GM12878 (cell line): Measurements from ENCODE around the gene NPTX1. TPM values are rescaled to one million over a fixed set of nuclear protein-coding genes. Genes with fewer than 3 reads are reported as not detected.

ENCODE experiments used
- ATAC-seq: fragments of 200-7000 bp; cut with Tn5 transposase; 3 replicates; pipeline ENCODE4 v1.9.1; 2020; ENCODE audit warnings: mild to moderate bottlenecking, moderate library complexity
- BruUV-seq: library from RNA; stranded (reverse); fragments of 400-500 nt; replicated peaks from 2 replicates; lab custom pipeline; 2021; lab: Mats Ljungman, UMichigan
- CTCF ChIA-PET: fragments of 300-600 bp; sonication (Branson Sonifier 250); formaldehyde crosslinking; extraction: SDS; loops from one replicate; lab custom pipeline; 2021; ENCODE audit warnings: inconsistent platforms; lab: Yijun Ruan, JAX
- POLR2A ChIA-PET: fragments of 350-600 bp; formaldehyde crosslinking; extraction: SDS; loops from one replicate; lab custom pipeline; 2021; ENCODE audit warnings: inconsistent platforms; lab: Charles Lee
- RAD21 ChIA-PET: fragments of 300-600 bp; sonication (Branson Sonifier 250); formaldehyde crosslinking; loops from one replicate; lab custom pipeline; 2023; ENCODE audit warnings: antibody characterized with exemption; ENCODE audit not compliant: unreplicated experiment; lab: Charles Lee
- SMC1A ChIA-PET: fragments of 300-600 bp; sonication (Branson Sonifier 250); formaldehyde crosslinking; loops from one replicate; lab custom pipeline; 2023; ENCODE audit not compliant: unreplicated experiment, uncharacterized antibody; lab: Charles Lee
- DNase-seq: peaks from one replicate; pipeline ENCODE4 v3.0.0-alpha.2; 2011; ENCODE audit warnings: low read depth, low spot score
- FAIRE-seq: peaks from 3 replicates; lab custom pipeline; 2011; peaks lifted over from hg19 to GRCh38; lab: Jason Lieb, UNC
- H2AFZ ChIP-seq: 2 replicates; pipeline ENCODE4 v1.6.0; 2011; ENCODE audit warnings: low read depth, low read length, control low read depth; ENCODE audit not compliant: control insufficient read depth
- H3K27ac ChIP-seq: 2 replicates; pipeline ENCODE4 v1.5.1; 2011; ENCODE audit warnings: control low read depth; ENCODE audit not compliant: control insufficient read depth, insufficient read depth
- H3K27me3 ChIP-seq, 2 experiments: replicated peaks in 1 of 2; 2 replicates each; pipeline versions ENCODE4 v1.6.0 to v1.6.1; 2011; ENCODE audit warnings: low read length in 1 of 2; ENCODE audit not compliant: control insufficient read depth in 2 of 2, insufficient read depth in 2 of 2
- H3K36me3 ChIP-seq, 2 experiments: 2 replicates each; pipeline ENCODE4 v1.5.1; 2011; ENCODE audit warnings: low read length in 1 of 2; ENCODE audit not compliant: control insufficient read depth in 2 of 2, insufficient read depth in 2 of 2
- H3K4me1 ChIP-seq: 2 replicates; pipeline ENCODE4 v1.6.1; 2011; ENCODE audit warnings: mild to moderate bottlenecking, low read length, moderate library complexity, mixed read lengths; ENCODE audit not compliant: control insufficient read depth, insufficient read depth
- H3K4me2 ChIP-seq: 2 replicates; pipeline ENCODE4 v1.6.0; 2011; ENCODE audit warnings: control low read depth; ENCODE audit not compliant: control insufficient read depth, insufficient read depth
- H3K4me3 ChIP-seq: fragments of 200-600 bp; sonication (generic); 2 replicates; pipeline ENCODE4 v1.5.1; 2016
- H3K79me2 ChIP-seq: 2 replicates; pipeline ENCODE4 v1.6.0; 2011; ENCODE audit warnings: low read length; ENCODE audit not compliant: control insufficient read depth, insufficient read depth
- H3K9ac ChIP-seq: 2 replicates; pipeline ENCODE4 v1.8.0; 2011; ENCODE audit warnings: low read length, control low read depth, mixed read lengths; ENCODE audit not compliant: control insufficient read depth, insufficient read depth
- H3K9me3 ChIP-seq: replicated peaks from 3 replicates; pipeline ENCODE4 v1.5.1; 2011; ENCODE audit warnings: mild to moderate bottlenecking, low read length; ENCODE audit not compliant: control insufficient read depth, insufficient read depth
- H4K20me1 ChIP-seq: 2 replicates; pipeline ENCODE4 v1.6.0; 2011; ENCODE audit not compliant: control insufficient read depth, insufficient read depth
- BACH1 ChIP-seq: fragments of 450-650 bp; IDR thresholded peaks from 2 replicates; pipeline ENCODE4 v1.6.1; 2017; ENCODE audit warnings: mild to moderate bottlenecking, borderline replicate concordance
- BRCA1 ChIP-seq: IDR thresholded peaks from 2 replicates; pipeline ENCODE4 v1.6.1; 2011; ENCODE audit warnings: low read depth, low read length, improper control_type of control experiment
- CBFB ChIP-seq: IDR thresholded peaks from 2 replicates; pipeline ENCODE4 v1.6.1; 2016; ENCODE audit warnings: antibody characterized with exemption, low read depth
- CREM ChIP-seq: IDR thresholded peaks from 2 replicates; pipeline ENCODE4 v1.6.1; 2014; ENCODE audit warnings: antibody characterized with exemption, low read depth
- SMAD1 ChIP-seq: fragments of 450-650 bp; IDR thresholded peaks from 2 replicates; pipeline ENCODE4 v1.6.1; 2018; ENCODE audit warnings: mild to moderate bottlenecking, low read depth; ENCODE audit not compliant: partially characterized antibody
- SMAD5 ChIP-seq: IDR thresholded peaks from 2 replicates; pipeline ENCODE4 v1.6.1; 2016; ENCODE audit warnings: antibody characterized with exemption, low read depth
- ZBED1 ChIP-seq: IDR thresholded peaks from 2 replicates; pipeline ENCODE4 v1.6.1; 2016; ENCODE audit warnings: borderline replicate concordance
- WGBS: methylation state at CpG from one replicate; pipeline ENCODE4 v1.1.6; 2016; ENCODE audit warnings: low lambda C conversion rate; ENCODE audit not compliant: insufficient replicate concordance, insufficient coverage; ENCODE audit errors: missing lambda C conversion rate; 5-methylcytosine and 5-hydroxymethylcytosine counted together
- in situ Hi-C: fragments of 300-500 bp; cut with MboI; formaldehyde crosslinking; loops from 9 replicates; pipeline ENCODE4 v1.14.3; 2018; ENCODE audit warnings: mixed read lengths
- intact Hi-C: fragments of 100-400 bp; cut with micrococcal nuclease; formaldehyde crosslinking; loops from one replicate; pipeline ENCODE4 v1.14.2; 2022; ENCODE audit not compliant: unreplicated experiment
- polyA plus RNA-seq, 11 experiments: library from polyadenylated mRNA; depleted of rRNA in 4 of 11; unstranded in 6 of 11; stranded (reverse) in 5 of 11; fragments of >200 nt; fragmentation: Nextera tagmentation in 4 of 11; fragmentation: Illumina TruSeq in 1 of 11; extraction: Ambion mirVana in 4 of 11; extraction: Trizol in 1 of 11; gene quantifications; 1 replicate in 1 of 11; 2 replicates in 10 of 11; pipeline versions ENCODE4 v1.2.1 to v1.2.3, GENCODE V29; 2011 to 2016; ENCODE audit warnings: inconsistent platforms in 2 of 11, missing spikeins in 2 of 11, low read depth in 1 of 11
- total RNA-seq, 4 experiments: library from RNA; depleted of rRNA in 3 of 4; stranded (reverse); fragments of >200 nt in 3 of 4; fragmentation: Illumina TruSeq in 1 of 4; extraction: Trizol in 1 of 4; gene quantifications; 2 replicates each; pipeline versions ENCODE4 v1.2.1 to v1.2.3, GENCODE V29; 2013 to 2021
- TF ChIP-seq, protein P1 (sequence below): fragments of 450-650 bp; IDR thresholded peaks from 2 replicates; pipeline ENCODE4 v1.6.1; 2018; ENCODE audit warnings: mild to moderate bottlenecking, low read depth, moderate library complexity; ENCODE audit not compliant: partially characterized antibody
- TF ChIP-seq, protein P2 (sequence below): fragments of 450-650 bp; IDR thresholded peaks from 2 replicates; pipeline ENCODE4 v1.6.1; 2017; ENCODE audit warnings: mild to moderate bottlenecking, moderate library complexity
- TF ChIP-seq, protein P3 (sequence below): IDR thresholded peaks from 2 replicates; pipeline ENCODE4 v1.6.1; 2011; ENCODE audit warnings: low read depth, mild to moderate bottlenecking, low read length, moderate library complexity, borderline replicate concordance; ENCODE audit errors: extremely low read depth
- TF ChIP-seq, protein P4 (sequence below): IDR thresholded peaks from 2 replicates; pipeline ENCODE4 v1.6.1; 2011; ENCODE audit warnings: borderline replicate concordance, low read depth, mild to moderate bottlenecking, moderate library complexity, low read length; ENCODE audit not compliant: insufficient read depth, poor library complexity, severe bottlenecking

Gene NPTX1
- total and polyA plus RNA-seq, 10 of the 15 experiments (the other 5 are each of a cell fraction or from before 2014, with no cell fraction given) = not detected

DNA sequence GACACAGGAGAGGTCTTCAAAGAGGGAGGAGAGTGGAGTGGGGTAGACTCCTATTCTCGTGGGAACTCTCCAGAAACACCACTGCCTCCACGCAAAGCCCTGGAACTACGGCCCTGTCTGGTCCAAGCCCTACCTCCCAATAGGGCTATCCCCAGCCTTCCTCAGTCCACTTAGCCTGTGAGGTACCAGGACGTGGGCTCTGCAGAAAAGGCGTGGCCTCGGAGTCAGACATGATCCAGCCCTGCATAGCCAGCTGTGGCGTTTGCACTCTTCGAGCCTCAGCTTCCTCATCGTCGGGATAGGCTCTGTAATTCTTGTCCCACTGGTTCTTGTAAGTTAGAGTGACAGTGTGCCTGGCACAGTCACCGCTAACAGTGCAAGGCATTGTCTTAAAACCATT, 47.6 kb downstream of the NPTX1 start:
- H4K20me1 ChIP-seq = no peaks in the 10 kb centered on the region
- BruUV-seq = no TSS peak
- no peak for TF ChIP-seq SMAD5
- TF ChIP-seq CBFB = no peak
- TF ChIP-seq ZBED1 = no peak
- no peak for TF ChIP-seq BRCA1
- no peak for TF ChIP-seq SMAD1
- TF ChIP-seq, protein P1, sequence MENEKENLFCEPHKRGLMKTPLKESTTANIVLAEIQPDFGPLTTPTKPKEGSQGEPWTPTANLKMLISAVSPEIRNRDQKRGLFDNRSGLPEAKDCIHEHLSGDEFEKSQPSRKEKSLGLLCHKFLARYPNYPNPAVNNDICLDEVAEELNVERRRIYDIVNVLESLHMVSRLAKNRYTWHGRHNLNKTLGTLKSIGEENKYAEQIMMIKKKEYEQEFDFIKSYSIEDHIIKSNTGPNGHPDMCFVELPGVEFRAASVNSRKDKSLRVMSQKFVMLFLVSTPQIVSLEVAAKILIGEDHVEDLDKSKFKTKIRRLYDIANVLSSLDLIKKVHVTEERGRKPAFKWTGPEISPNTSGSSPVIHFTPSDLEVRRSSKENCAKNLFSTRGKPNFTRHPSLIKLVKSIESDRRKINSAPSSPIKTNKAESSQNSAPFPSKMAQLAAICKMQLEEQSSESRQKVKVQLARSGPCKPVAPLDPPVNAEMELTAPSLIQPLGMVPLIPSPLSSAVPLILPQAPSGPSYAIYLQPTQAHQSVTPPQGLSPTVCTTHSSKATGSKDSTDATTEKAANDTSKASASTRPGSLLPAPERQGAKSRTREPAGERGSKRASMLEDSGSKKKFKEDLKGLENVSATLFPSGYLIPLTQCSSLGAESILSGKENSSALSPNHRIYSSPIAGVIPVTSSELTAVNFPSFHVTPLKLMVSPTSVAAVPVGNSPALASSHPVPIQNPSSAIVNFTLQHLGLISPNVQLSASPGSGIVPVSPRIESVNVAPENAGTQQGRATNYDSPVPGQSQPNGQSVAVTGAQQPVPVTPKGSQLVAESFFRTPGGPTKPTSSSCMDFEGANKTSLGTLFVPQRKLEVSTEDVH = no peak
- TF ChIP-seq, protein P2, sequence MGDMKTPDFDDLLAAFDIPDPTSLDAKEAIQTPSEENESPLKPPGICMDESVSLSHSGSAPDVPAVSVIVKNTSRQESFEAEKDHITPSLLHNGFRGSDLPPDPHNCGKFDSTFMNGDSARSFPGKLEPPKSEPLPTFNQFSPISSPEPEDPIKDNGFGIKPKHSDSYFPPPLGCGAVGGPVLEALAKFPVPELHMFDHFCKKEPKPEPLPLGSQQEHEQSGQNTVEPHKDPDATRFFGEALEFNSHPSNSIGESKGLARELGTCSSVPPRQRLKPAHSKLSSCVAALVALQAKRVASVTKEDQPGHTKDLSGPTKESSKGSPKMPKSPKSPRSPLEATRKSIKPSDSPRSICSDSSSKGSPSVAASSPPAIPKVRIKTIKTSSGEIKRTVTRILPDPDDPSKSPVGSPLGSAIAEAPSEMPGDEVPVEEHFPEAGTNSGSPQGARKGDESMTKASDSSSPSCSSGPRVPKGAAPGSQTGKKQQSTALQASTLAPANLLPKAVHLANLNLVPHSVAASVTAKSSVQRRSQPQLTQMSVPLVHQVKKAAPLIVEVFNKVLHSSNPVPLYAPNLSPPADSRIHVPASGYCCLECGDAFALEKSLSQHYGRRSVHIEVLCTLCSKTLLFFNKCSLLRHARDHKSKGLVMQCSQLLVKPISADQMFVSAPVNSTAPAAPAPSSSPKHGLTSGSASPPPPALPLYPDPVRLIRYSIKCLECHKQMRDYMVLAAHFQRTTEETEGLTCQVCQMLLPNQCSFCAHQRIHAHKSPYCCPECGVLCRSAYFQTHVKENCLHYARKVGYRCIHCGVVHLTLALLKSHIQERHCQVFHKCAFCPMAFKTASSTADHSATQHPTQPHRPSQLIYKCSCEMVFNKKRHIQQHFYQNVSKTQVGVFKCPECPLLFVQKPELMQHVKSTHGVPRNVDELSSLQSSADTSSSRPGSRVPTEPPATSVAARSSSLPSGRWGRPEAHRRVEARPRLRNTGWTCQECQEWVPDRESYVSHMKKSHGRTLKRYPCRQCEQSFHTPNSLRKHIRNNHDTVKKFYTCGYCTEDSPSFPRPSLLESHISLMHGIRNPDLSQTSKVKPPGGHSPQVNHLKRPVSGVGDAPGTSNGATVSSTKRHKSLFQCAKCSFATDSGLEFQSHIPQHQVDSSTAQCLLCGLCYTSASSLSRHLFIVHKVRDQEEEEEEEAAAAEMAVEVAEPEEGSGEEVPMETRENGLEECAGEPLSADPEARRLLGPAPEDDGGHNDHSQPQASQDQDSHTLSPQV = no peak
- TF ChIP-seq, protein P3, sequence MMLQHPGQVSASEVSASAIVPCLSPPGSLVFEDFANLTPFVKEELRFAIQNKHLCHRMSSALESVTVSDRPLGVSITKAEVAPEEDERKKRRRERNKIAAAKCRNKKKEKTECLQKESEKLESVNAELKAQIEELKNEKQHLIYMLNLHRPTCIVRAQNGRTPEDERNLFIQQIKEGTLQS = no peak
- TF ChIP-seq, protein P4, sequence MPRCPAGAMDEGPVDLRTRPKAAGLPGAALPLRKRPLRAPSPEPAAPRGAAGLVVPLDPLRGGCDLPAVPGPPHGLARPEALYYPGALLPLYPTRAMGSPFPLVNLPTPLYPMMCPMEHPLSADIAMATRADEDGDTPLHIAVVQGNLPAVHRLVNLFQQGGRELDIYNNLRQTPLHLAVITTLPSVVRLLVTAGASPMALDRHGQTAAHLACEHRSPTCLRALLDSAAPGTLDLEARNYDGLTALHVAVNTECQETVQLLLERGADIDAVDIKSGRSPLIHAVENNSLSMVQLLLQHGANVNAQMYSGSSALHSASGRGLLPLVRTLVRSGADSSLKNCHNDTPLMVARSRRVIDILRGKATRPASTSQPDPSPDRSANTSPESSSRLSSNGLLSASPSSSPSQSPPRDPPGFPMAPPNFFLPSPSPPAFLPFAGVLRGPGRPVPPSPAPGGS = no peak
- no peak for TF ChIP-seq BACH1
- no peak for TF ChIP-seq CREM

More for the DNA sequence above, 47.6 kb downstream of the NPTX1 start:
- intact Hi-C loops (loop anchor here (10.0 kb wide), 1 partner anchor 306 kb away; no protein-coding TSS in a partner anchor), in situ Hi-C loops (loop anchor here (5.0 kb wide), 2 partner anchors 144 to 554 kb away; no protein-coding TSS in a partner anchor)
- peaks cover 3% of the 10 kb centered on the region for H3K4me1 ChIP-seq
- no peak for ATAC-seq
- H3K4me2 ChIP-seq = no peak overlapping the region
- no peaks in the 10 kb centered on the region for H3K9me3 ChIP-seq
- no peak overlapping the region for H2AFZ ChIP-seq
- no peaks in the 10 kb centered on the region for H3K79me2 ChIP-seq
- no peak overlapping the region for H3K4me3 ChIP-seq
- H3K27ac ChIP-seq = no peak overlapping the region
- RAD21 ChIA-PET = interaction anchor here (1.0 to 2.5 kb wide), 3 partner anchors 26 to 549 kb away, joined by 3 to 13 read pairs (median 11); no protein-coding TSS in a partner anchor
- no peak overlapping the region for H3K9ac ChIP-seq
- DNase-seq = no peak
- WGBS = 61% methylated on average over 11 of the region's 11 CpGs
- POLR2A ChIA-PET = no interaction called here
- no peak for FAIRE-seq
- no peaks in the 10 kb centered on the region for H3K36me3 ChIP-seq
- no peaks in the 10 kb centered on the region; a peak in 1 of 4 replicates for H3K27me3 ChIP-seq
- SMC1A ChIA-PET = interaction anchor here (3.1 kb wide), 1 partner anchor 147 kb away, joined by 15 read pairs; no protein-coding TSS in a partner anchor
- CTCF ChIA-PET = interaction anchor here (1.0 to 5.0 kb wide), 2 partner anchors 147 to 542 kb away, joined by 6 to 61 read pairs; no protein-coding TSS in a partner anchor
